ENCODE measurements around the gene FSD1. TPM values are rescaled to one million over a fixed set of nuclear protein-coding genes. Genes with fewer than 3 reads are reported as not detected.

FSD1 gene
- total RNA-seq, result under 0.01 and 0.07 TPM in 2 replicates

DNA sequence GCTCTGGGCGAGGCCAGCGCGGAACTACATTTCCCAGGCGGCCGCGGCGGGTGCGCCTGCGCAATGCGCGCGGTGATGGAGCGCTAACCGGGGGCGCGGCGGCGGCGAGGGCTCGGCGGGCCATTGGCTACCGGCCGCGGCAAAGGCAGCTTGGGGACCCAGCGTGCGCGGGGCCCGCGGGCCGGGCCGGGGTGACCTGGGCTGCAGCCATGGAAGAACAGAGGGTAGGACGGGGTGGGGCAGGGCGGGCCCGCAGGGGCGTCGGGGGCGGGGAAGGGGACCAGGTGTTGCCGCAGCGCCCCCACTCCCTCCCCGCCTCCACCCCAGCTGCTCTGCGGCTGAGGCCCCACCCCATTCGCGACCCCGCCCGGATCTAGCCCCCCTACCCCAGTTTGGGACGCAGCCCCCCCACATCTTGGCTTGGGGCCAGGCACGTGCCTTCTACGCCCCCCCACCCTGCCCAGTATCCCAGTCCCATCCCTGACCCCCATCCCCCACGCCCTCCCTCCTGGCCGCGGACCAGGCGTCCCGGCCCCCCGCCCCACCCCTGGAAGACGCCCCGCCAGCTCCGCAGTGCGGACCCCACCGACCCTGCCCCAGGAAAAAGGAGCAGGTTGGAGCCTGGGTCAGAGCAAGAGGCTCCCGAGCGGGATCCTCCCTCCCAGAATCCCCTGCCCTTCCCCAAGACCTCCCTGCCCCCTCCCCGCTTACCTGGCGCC, at the start of gene FSD1:
TSS of gene FSD1 (plus strand) at position 61 of the 719 bp plus-strand sequence. CDS start at position 210, 149 bp downstream.

GRCh38 chr19:4278419-4279266, 25.8 kb upstream of the FSD1 start, which contains the start of gene SHD:
Gene SHD (plus strand): TSS chr19:4279266. CDS start chr19:4280064, 798 bp downstream.

GRCh38 chr19:4302243-4302640, 2.2 kb upstream of the FSD1 start, which contains the start of gene TMIGD2:
Gene TMIGD2 (minus strand): TSS chr19:4302389. CDS start chr19:4302385, 4 bp downstream.

DNA sequence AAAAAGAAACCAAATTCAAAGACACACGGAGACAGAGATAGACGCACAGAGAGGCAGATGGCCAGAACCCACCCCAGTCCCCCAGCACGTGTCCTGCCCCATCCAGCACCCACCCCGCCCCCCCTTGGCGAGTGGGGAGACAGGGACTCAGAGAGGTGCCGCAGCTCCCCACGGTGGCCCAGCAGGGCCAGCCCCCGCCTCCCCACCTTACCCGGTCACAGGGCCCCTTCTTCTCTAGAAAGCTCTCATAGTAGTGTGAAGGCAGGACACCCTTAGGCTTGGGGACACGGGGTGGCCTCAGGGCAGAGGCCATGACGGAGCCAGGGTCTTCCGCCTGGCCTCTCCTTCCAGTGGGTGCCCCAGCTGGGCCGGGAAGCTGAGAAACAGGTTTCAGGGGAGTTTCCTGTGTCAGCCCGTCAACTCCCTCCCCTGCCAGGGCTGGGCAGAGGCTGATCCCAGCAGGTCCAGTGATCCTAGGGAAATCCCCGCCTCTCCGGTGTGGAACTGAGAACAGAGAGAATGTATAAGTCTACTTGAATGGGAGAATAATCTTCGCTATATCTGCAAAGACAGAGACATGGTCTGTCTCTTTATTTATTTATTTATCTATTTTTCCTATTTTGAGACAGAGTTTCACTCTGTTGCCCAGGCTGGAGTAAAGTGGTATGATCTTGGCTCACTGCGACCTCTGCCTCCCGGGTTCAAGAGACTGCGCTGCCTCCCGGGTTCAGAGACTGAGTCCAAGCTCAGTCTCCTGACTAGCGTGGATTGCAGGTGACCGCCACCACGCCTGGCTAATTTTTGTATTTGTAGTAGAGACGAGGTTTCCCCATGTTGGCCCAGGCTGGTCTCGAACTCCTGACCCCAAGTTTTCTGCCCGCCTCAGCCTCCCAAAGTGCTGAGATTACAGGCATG, 34.3 kb downstream of the FSD1 start, which contains the start of gene STAP2:
TSS of gene STAP2 (minus strand) at position 387 of the 915 bp plus-strand sequence. CDS start at position 313, 74 bp downstream.

GRCh38 chr19:4343370-4344307, 39.2 kb downstream of the FSD1 start, which contains the start of gene MPND:
Gene MPND (plus strand): TSS chr19:4343562. CDS start chr19:4343594, 32 bp downstream.

Other genes starting within 250 kb of the FSD1 start
- 22.2 and 67.0 TPM in 2 replicates for gene ZBTB7A, start 237.7 kb upstream of the FSD1 start, total RNA-seq
- gene MAP2K2, start 180.5 kb upstream of the FSD1 start, total RNA-seq, result 141 and 146 TPM in 2 replicates
- gene CREB3L3, start 151.0 kb upstream of the FSD1 start, total RNA-seq, result not detected in 2 replicates
- 9.9 and 21.1 TPM in 2 replicates for gene SIRT6, start 122.0 kb upstream of the FSD1 start, total RNA-seq
- gene ANKRD24, start 121.9 kb upstream of the FSD1 start, total RNA-seq, result 0.34 and 2.5 TPM in 2 replicates
- not detected in 2 replicates for gene EBI3, start 75.1 kb upstream of the FSD1 start, total RNA-seq
- gene YJU2, start 57.5 kb upstream of the FSD1 start, total RNA-seq, result 16.4 and 17.4 TPM in 2 replicates
- not detected in 2 replicates for gene SHD, start 25.3 kb upstream of the FSD1 start, total RNA-seq
- gene TMIGD2, start 2.2 kb upstream of the FSD1 start, total RNA-seq, result not detected in 2 replicates
- gene STAP2, start 34.2 kb downstream of the FSD1 start, total RNA-seq, result 52.2 and 59.1 TPM in 2 replicates
- 3.8 and 7.5 TPM in 2 replicates for gene MPND, start 39.0 kb downstream of the FSD1 start, total RNA-seq
- gene SH3GL1, start 95.9 kb downstream of the FSD1 start, total RNA-seq, result 31.1 and 55.2 TPM in 2 replicates
- gene CHAF1A, start 98.0 kb downstream of the FSD1 start, total RNA-seq, result 5.5 and 5.8 TPM in 2 replicates
- gene UBXN6, start 153.2 kb downstream of the FSD1 start, total RNA-seq, result 69.9 and 90.6 TPM in 2 replicates
- gene HDGFL2, start 167.7 kb downstream of the FSD1 start, total RNA-seq, result 46.0 and 48.5 TPM in 2 replicates
- gene PLIN4, start 213.9 kb downstream of the FSD1 start, total RNA-seq, result 2.4 and 12.9 TPM in 2 replicates
- 0.07 TPM in 1 of 2 replicates, not detected in the other for gene PLIN5, start 230.6 kb downstream of the FSD1 start, total RNA-seq
- gene LRG1, start 235.4 kb downstream of the FSD1 start, total RNA-seq, result 2.1 TPM in 1 of 2 replicates, not detected in the other